NCI-H226 (cell line): ENCODE measurements around the gene PCDHGA1.

Source experiments
- DNase-seq: peaks from one replicate; pipeline ENCODE4 v3.0.0-alpha.2; 2015

Gene PCDHGA1

DNA sequence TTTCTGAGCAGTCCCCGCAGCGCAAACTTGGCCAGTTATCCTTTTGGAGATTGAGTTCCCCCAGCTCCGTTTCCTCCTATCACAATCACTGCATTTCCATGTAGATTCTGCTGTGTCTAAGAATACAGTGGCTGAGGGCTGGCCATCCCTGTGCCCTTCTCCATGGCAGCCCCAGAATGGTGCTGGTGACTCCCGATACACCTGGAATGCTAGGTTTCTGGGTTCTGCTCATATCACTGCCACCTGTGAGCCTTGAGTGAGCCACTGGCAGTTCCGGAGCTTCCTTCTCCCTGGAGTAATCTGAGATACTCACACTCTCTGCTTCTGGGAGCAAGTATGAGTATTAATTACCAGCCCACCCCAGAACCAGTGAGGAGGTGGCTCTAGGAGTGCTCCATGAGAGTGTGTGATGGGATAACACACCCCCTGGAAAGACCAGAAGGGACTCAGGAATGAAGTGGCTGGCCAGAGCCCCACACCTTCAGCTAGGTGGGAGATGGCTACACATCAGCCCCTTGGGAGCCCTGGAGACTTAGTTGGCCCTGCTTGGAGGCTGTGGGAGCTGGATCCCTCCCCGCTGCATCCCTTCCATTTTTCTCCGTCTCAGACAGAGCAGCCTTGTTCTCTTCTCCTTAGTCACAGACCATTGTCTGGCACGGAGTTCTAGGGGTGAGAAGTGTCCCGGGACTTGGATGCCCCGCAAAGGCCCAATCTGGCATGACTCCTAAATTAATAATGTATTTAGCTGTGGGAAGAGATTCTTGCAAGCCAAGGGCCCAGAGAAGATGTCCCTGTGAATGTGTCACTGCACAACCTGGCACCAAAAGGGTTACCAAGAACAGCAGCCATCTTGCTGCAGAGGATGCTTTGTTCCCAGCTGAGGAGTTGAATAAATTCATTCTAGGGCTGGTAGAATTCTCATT lies 163.4 kb downstream of the PCDHGA1 start:
- no peak for DNase-seq

- no peak for DNase-seq
Observed at GRCh38 chr5:141494761-141495452, 164.6 kb downstream of the PCDHGA1 start.

- DNase-seq: no peak
Observed at GRCh38 chr5:141495453-141495811, 165.1 kb downstream of the PCDHGA1 start.

DNA sequence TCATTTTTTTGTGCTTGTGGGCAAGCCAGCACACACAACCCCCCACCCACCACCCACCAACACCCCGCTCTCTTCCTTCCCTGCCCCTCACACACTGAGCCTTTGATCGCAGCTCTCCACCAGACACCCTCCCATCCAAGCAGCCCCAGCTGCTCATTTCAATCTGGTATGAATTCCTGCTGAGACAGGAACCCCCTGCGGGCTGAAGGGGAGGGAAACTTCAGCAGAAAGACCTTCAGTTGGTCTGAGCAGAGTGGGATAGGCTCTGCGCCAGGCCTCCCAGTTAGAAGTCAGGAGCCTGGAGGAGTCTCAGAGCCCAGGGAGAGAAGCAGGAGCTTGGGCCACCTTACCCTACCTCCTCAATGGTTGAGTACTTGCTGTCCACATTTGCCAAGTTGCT lies 165.7 kb downstream of the PCDHGA1 start:
- DNase-seq: no peak

DNA sequence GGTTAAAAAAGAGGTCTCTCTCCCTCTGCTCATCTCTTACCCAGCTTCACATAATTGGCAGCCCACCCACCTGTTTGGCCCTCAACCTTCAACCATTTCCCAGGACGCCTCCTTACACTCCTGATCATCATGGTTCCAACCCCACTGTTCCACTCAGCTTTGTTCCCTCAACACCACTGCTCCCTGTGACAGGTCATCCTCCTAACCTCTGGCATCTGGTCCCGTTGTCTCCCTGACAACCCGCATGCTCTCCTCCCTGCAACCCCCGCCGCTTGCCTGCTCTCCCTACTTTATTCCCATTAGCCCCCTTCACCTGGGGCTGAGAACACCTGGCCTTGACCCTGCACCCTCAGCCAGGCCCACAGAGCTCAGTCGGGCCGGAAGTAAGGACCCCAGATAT lies 171.4 kb downstream of the PCDHGA1 start:
- DNase-seq: no peak

DNA sequence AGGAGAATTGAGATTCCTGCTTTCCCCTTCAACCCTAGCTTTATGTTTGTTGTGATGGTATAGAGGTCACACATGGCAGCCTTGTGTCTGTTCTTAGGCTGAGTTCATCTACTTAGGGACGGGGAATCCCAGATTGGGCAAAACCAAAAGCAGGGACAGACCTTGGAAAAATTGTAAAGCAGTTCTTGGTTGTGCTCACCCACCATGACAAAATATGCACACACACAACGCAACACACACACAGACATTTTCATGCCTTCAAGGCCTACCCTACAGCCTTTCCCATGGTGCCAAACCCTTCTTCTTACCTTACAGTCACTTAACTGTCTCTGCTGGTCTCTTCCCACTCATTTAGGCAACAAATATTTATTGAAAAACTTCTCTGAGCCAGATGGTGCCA lies 173.4 kb downstream of the PCDHGA1 start:
- DNase-seq: no peak

DNA sequence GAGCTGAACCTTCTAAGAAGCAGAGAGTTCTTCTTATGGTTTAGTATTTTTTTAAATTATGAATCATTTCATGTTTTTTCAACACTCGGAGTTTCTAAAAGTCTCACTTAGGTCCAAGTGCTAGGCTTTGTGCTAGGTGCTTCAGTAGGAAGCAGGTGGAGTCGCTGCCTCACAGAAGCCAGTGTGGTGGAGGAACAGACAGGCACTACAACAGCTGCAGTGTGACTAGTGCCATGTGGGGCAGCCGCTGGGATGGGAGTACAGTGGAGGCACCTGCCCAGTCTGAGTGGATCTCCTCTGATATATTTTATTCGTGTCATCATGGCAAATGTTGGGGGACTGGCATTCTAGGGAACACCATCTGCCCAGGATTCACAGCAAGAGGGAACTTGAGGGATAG lies 173.9 kb downstream of the PCDHGA1 start:
- no peak for DNase-seq

DNA sequence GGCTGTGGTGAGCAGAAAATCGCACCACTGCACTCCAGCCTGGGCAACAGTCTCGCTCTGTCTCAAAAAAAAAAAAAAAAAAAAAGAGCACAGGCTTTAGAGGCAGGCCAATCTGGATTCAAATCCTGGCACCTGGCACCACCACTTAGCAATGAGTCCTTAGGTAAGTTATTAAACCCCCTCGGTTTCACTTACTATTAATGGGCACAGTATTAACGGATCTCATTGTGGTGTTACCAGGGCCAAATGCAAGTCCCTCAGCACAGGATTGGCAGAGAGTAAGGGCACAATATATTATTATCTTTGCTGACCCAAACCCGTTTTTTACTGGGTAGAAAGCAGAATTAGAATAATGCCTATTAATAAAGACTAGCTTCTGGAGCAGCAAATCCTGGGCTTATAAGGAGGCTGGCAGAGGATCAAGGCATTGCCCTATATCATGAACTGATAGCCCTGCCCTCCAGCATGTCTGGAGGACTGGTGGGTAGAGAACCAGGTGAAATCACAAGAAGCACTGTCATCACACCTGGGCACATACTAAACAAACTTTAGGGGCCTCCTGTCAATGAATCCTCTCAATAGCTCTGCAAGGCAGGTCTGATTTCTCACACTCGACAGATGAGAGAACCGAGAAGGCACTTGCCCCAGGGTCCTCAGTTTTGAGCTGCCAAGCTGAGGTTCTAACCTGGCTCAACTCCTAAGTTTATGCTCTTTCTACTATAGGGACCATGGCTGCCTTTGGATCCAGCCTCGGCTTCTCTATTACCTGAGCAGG lies 176.3 kb downstream of the PCDHGA1 start:
- DNase-seq: no peak

GRCh38 chr5:141507387-141508091 lies 177.2 kb downstream of the PCDHGA1 start:
- no peak for DNase-seq

- no peak for DNase-seq
Observed at GRCh38 chr5:141508440-141508797, 178.1 kb downstream of the PCDHGA1 start.

- DNase-seq: peak; percentile 93
Observed at GRCh38 chr5:141508798-141509611, 178.7 kb downstream of the PCDHGA1 start.

GRCh38 chr5:141510160-141510559 lies 179.8 kb downstream of the PCDHGA1 start:
- DNase-seq: no peak

DNA sequence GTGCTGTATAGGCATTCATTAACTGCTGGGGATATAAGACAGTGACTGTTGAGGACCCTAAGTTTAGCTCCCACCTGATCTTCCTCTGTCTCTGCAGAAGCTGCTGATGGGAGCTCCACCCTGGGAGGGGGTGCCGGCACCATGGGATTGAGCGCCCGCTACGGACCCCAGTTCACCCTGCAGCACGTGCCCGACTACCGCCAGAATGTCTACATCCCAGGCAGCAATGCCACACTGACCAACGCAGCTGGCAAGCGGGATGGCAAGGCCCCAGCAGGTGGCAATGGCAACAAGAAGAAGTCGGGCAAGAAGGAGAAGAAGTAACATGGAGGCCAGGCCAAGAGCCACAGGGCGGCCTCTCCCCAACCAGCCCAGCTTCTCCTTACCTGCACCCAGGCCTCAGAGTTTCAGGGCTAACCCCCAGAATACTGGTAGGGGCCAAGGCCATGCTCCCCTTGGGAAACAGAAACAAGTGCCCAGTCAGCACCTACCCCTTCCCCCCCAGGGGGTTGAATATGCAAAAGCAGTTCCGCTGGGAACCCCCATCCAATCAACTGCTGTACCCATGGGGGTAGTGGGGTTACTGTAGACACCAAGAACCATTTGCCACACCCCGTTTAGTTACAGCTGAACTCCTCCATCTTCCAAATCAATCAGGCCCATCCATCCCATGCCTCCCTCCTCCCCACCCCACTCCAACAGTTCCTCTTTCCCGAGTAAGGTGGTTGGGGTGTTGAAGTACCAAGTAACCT lies 180.7 kb downstream of the PCDHGA1 start:
- no peak for DNase-seq

- no peak for DNase-seq
Observed at GRCh38 chr5:141511771-141512325, 181.5 kb downstream of the PCDHGA1 start.

DNA sequence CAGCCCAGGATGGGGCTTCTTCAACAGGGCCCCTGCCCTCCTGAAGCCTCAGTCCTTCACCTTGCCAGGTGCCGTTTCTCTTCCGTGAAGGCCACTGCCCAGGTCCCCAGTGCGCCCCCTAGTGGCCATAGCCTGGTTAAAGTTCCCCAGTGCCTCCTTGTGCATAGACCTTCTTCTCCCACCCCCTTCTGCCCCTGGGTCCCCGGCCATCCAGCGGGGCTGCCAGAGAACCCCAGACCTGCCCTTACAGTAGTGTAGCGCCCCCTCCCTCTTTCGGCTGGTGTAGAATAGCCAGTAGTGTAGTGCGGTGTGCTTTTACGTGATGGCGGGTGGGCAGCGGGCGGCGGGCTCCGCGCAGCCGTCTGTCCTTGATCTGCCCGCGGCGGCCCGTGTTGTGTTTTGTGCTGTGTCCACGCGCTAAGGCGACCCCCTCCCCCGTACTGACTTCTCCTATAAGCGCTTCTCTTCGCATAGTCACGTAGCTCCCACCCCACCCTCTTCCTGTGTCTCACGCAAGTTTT lies 182.1 kb downstream of the PCDHGA1 start:
- DNase-seq: peak; percentile 29

- no peak for DNase-seq
Observed at GRCh38 chr5:141512911-141513626, 182.8 kb downstream of the PCDHGA1 start.

- DNase-seq: peak; percentile 71
Observed at GRCh38 chr5:141513627-141514329, 183.5 kb downstream of the PCDHGA1 start.

DNA sequence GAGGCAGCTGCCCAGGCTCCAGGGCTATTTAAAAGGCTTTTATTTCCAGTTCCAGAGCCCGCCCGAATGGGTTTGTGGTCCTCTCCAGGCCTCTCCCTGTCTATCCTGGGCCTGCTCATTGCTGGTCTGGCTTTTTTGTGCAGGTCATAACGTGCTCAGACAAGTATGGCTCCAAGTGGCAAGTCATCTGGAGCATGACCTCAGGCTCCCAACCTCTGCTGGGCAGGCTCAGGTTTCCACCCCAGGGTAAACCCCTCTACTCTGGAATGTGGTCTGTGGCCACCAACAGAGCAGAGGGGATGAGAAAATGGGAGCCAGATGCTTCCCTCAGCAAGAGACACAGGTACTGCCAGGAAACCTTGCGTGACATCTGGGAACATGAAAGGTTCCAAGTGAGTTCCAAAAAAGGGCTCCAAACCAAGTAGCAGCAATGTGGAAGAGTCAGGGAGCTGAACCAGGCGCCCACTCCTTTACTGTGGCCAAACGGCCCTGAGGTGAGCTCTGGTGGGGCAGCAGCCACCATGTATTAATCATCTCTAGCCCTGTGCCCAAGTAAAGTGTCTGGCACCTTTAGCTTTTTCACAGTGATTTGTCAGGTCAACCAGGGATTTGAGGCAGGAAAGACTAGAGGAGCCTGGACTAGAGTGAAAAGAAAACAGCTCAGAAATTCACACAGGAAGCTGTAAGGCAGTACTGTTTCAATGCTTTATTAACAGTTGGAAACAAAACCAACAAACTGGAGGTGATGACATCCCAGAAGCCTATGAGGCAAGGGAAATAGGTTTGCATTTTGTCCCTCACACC lies 184.2 kb downstream of the PCDHGA1 start:
- no peak for DNase-seq
